ENCODE results near the gene MAMLD1.

GRCh38 chrX:150531467-150531866 lies 168.3 kb downstream of the MAMLD1 start:
- no peak for TF ChIP-seq CTCF (IDR thresholded peaks at IDR 0.05)
- TF ChIP-seq POLR2AphosphoS5 (IDR thresholded peaks at IDR 0.05), result no peak
- no peak for TF ChIP-seq EP300 (IDR thresholded peaks at IDR 0.05; ENCODE audit: low read depth)
- no peak for TF ChIP-seq POLR2A (IDR thresholded peaks at IDR 0.05)

Data from transverse colon (tissue), 4 donors.